HG03039 (cell line): Measurements from ENCODE around the gene OTOGL.
"Not testable (repeated sequence)": the region's sequence is repeated elsewhere in the genome, so short reads cannot be mapped to it uniquely, and the experiment has no call there.

Experiments used
- ATAC-seq: cut with Tn5 transposase; IDR thresholded peaks from one replicate; pipeline ENCODE4 v1.9.1; 2021; ENCODE audit warnings: mild to moderate bottlenecking, moderate library complexity; ENCODE audit not compliant: unreplicated experiment

Gene OTOGL

GRCh38 chr12:80118565-80119324 lies 19.4 kb downstream of the OTOGL start:
- no peak for ATAC-seq

GRCh38 chr12:80120994-80121393 lies 21.7 kb downstream of the OTOGL start:
- no peak for ATAC-seq

- ATAC-seq: no peak
Observed at GRCh38 chr12:80121661-80122060, 22.3 kb downstream of the OTOGL start.

- ATAC-seq: no peak
Observed at GRCh38 chr12:80129895-80130530, 30.7 kb downstream of the OTOGL start.

- ATAC-seq: no peak
Observed at GRCh38 chr12:80135624-80136023, 36.3 kb downstream of the OTOGL start.

GRCh38 chr12:80140005-80140404 lies 40.7 kb downstream of the OTOGL start:
- no peak for ATAC-seq

- ATAC-seq: no peak
Observed at GRCh38 chr12:80142640-80143039, 43.3 kb downstream of the OTOGL start.

- no peak for ATAC-seq
Observed at GRCh38 chr12:80143537-80143936, 44.2 kb downstream of the OTOGL start.

- ATAC-seq: not testable (repeated sequence)
Observed at GRCh38 chr12:80149547-80150313, 50.4 kb downstream of the OTOGL start.

- ATAC-seq: no peak
Observed at GRCh38 chr12:80151131-80151530, 51.8 kb downstream of the OTOGL start.

- ATAC-seq: no peak
Observed at GRCh38 chr12:80154261-80154660, 54.9 kb downstream of the OTOGL start.

GRCh38 chr12:80156306-80156705 lies 57.0 kb downstream of the OTOGL start:
- ATAC-seq: no peak

GRCh38 chr12:80157645-80158044 lies 58.3 kb downstream of the OTOGL start:
- ATAC-seq: no peak

- no peak for ATAC-seq
Observed at GRCh38 chr12:80161612-80162011, 62.3 kb downstream of the OTOGL start.

GRCh38 chr12:80162177-80162576 lies 62.8 kb downstream of the OTOGL start:
- ATAC-seq: no peak

GRCh38 chr12:80165746-80166145 lies 66.4 kb downstream of the OTOGL start:
- ATAC-seq: no peak

GRCh38 chr12:80166751-80167150 lies 67.4 kb downstream of the OTOGL start:
- ATAC-seq: no peak

- ATAC-seq: no peak
Observed at GRCh38 chr12:80168936-80169335, 69.6 kb downstream of the OTOGL start.

GRCh38 chr12:80170915-80171314 lies 71.6 kb downstream of the OTOGL start:
- no peak for ATAC-seq

- ATAC-seq: no peak
Observed at GRCh38 chr12:80173083-80173864, 73.9 kb downstream of the OTOGL start.

- no peak for ATAC-seq
Observed at GRCh38 chr12:80175307-80175930, 76.1 kb downstream of the OTOGL start.
